SK-N-SH treated with all-trans-retinoic acid at 6 μM for 48 hours (cell line): Measurements from ENCODE around the gene KLHDC7A.

Source experiments
- ATAC-seq: fragments of 200-7000 bp; cut with Tn5 transposase; 3 replicates; pipeline ENCODE4 v1.9.1; 2020; ENCODE audit warnings: mild to moderate bottlenecking, moderate library complexity
- ARNTL ChIP-seq: fragments of 450-650 bp; formaldehyde crosslinking; IDR thresholded peaks from 2 replicates; pipeline ENCODE4 v1.5.0; 2020; ENCODE audit warnings: low read depth, mild to moderate bottlenecking, moderate library complexity, borderline replicate concordance
- BACH2 ChIP-seq: fragments of 250-450 bp; sonication (Bioruptor Pico); IDR thresholded peaks from 2 replicates; pipeline ENCODE4 v1.9.0; 2021; ENCODE audit warnings: mild to moderate bottlenecking, borderline replicate concordance
- CREB5 ChIP-seq: fragments of 250-450 bp; sonication (Bioruptor Pico); IDR thresholded peaks from 2 replicates; pipeline ENCODE4 v1.5.1; 2020; ENCODE audit warnings: low read depth, mild to moderate bottlenecking, moderate library complexity
- CSDC2 ChIP-seq: fragments of 250-450 bp; sonication (Bioruptor Pico); IDR thresholded peaks from 2 replicates; pipeline ENCODE4 v1.5.0; 2020; ENCODE audit warnings: mild to moderate bottlenecking, moderate library complexity
- CSRNP3 ChIP-seq: fragments of 250-450 bp; sonication (Bioruptor Pico); IDR thresholded peaks from 2 replicates; pipeline ENCODE4 v1.5.1; 2021; ENCODE audit warnings: mild to moderate bottlenecking, moderate library complexity
- ESRRG ChIP-seq: fragments of 250-450 bp; sonication (Bioruptor Pico); IDR thresholded peaks from 2 replicates; pipeline ENCODE4 v1.6.1; 2021; ENCODE audit warnings: mild to moderate bottlenecking
- GLIS3 ChIP-seq: fragments of 250-450 bp; sonication (Bioruptor Pico); IDR thresholded peaks from 2 replicates; pipeline ENCODE4 v1.5.0; 2020; ENCODE audit warnings: mild to moderate bottlenecking, moderate library complexity
- PATZ1 ChIP-seq: fragments of 250-450 bp; sonication (Bioruptor Pico); IDR thresholded peaks from 2 replicates; pipeline ENCODE4 v1.8.0; 2020; ENCODE audit warnings: mild to moderate bottlenecking, moderate library complexity, borderline replicate concordance
- POU6F1 ChIP-seq: fragments of 250-450 bp; sonication (Bioruptor Pico); IDR thresholded peaks from 2 replicates; pipeline ENCODE4 v1.8.0; 2021; ENCODE audit warnings: low read depth, mild to moderate bottlenecking, moderate library complexity, borderline replicate concordance
- PPARA ChIP-seq: fragments of 250-450 bp; sonication (Bioruptor Pico); IDR thresholded peaks from 2 replicates; pipeline ENCODE4 v1.5.0; 2020; ENCODE audit warnings: mild to moderate bottlenecking, borderline replicate concordance
- RARB ChIP-seq: fragments of 250-450 bp; sonication (Bioruptor Pico); IDR thresholded peaks from 2 replicates; pipeline ENCODE4 v1.8.0; 2021; ENCODE audit warnings: mild to moderate bottlenecking, moderate library complexity
- TCF4 ChIP-seq: fragments of 250-450 bp; sonication (Bioruptor Pico); IDR thresholded peaks from 2 replicates; pipeline ENCODE4 v1.8.0; 2021; ENCODE audit warnings: mild to moderate bottlenecking, moderate library complexity, borderline replicate concordance
- TOX ChIP-seq: fragments of 250-450 bp; sonication (Bioruptor Pico); IDR thresholded peaks from 2 replicates; pipeline ENCODE4 v1.8.0; 2021; ENCODE audit warnings: mild to moderate bottlenecking, moderate library complexity, borderline replicate concordance
- TSHZ2 ChIP-seq: fragments of 250-450 bp; sonication (Bioruptor Pico); IDR thresholded peaks from 2 replicates; pipeline ENCODE4 v1.5.0; 2020; ENCODE audit warnings: mild to moderate bottlenecking, moderate library complexity
- ZFP3 ChIP-seq: fragments of 250-450 bp; sonication (Bioruptor Pico); IDR thresholded peaks from 2 replicates; pipeline ENCODE4 v1.5.0; 2020; ENCODE audit warnings: mild to moderate bottlenecking, moderate library complexity
- ZFP30 ChIP-seq: fragments of 450-650 bp; formaldehyde crosslinking; IDR thresholded peaks from 2 replicates; pipeline ENCODE4 v1.5.0; 2022; ENCODE audit warnings: mild to moderate bottlenecking, moderate library complexity
- ZNF565 ChIP-seq: fragments of 450-650 bp; formaldehyde crosslinking; conservative IDR thresholded peaks from 2 replicates; pipeline ENCODE4 v1.5.0; 2020; ENCODE audit warnings: low read depth, mild to moderate bottlenecking, moderate library complexity

KLHDC7A gene

GRCh38 chr1:18496497-18497235, 15.9 kb downstream of the KLHDC7A start:
- no peak for TF ChIP-seq PATZ1 (CRISPR knock-in tag)
- no peak for TF ChIP-seq CREB5
- TF ChIP-seq ESRRG (CRISPR knock-in tag): no peak
- ATAC-seq: no peak

- TF ChIP-seq ZNF565 (CRISPR knock-in tag): no peak
- no peak for TF ChIP-seq BACH2 (CRISPR knock-in tag)
- TF ChIP-seq GLIS3: no peak
- no peak for TF ChIP-seq TOX (CRISPR knock-in tag)
- no peak for TF ChIP-seq RARB (CRISPR knock-in tag)
- no peak for TF ChIP-seq ZFP30 (CRISPR knock-in tag)
- no peak for TF ChIP-seq PPARA
- no peak for TF ChIP-seq TSHZ2 (CRISPR knock-in tag)
- no peak for TF ChIP-seq CREB5
- TF ChIP-seq, all 23 proteins: peak for 0
- ATAC-seq: no peak
These were observed 21.1 kb downstream of the KLHDC7A start for GRCh38 chr1:18501833-18502232.

- no peak for ATAC-seq
- no peak for TF ChIP-seq CREB5
- no peak for TF ChIP-seq TCF4 (CRISPR knock-in tag)
- no peak for TF ChIP-seq ARNTL
- no peak for TF ChIP-seq PPARA
- no peak for TF ChIP-seq ZNF565 (CRISPR knock-in tag)
- no peak for TF ChIP-seq TSHZ2 (CRISPR knock-in tag)
- TF ChIP-seq, all 23 proteins: peak for 0
These were observed 23.9 kb downstream of the KLHDC7A start for GRCh38 chr1:18504609-18505008.

GRCh38 chr1:18505666-18506065, 24.9 kb downstream of the KLHDC7A start:
- no peak for ATAC-seq
- TF ChIP-seq ZFP3 (CRISPR knock-in tag) (no peak), CSDC2 (CRISPR knock-in tag) (no peak), PPARA (no peak), PATZ1 (CRISPR knock-in tag) (no peak), BACH2 (CRISPR knock-in tag) (no peak), POU6F1 (no peak), CSRNP3 (no peak), RARB (CRISPR knock-in tag) (no peak)
